Raji (cell line): ENCODE measurements around the gene SNX15.

Experiments
- POLR2A ChIP-seq: IDR thresholded peaks from 2 replicates; pipeline ENCODE4 v1.6.1; 2011; ENCODE audit warnings: low read depth, low read length, control low read depth; ENCODE audit not compliant: insufficient read depth

Gene SNX15

GRCh38 chr11:65087216-65087615 lies 60.0 kb downstream of the SNX15 start:
- TF ChIP-seq POLR2A: no peak

DNA sequence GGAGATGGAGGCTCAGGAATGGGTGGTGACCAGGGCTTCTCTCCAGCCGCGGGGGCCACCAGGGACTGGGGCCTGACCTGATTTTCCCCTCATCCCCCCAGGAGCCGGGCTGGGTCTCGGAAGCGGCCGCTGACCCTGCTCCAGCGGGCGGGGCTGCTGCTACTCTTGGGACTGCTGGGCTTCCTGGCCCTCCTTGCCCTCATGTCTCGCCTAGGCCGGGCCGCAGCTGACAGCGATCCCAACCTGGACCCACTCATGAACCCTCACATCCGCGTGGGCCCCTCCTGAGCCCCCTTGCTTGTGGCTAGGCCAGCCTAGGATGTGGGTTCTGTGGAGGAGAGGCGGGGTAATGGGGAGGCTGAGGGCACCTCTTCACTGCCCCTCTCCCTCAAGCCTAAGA lies 60.6 kb downstream of the SNX15 start:
- TF ChIP-seq POLR2A: no peak

GRCh38 chr11:65089621-65090020 lies 62.4 kb downstream of the SNX15 start:
- TF ChIP-seq POLR2A: no peak
